HuH-7.5 (cell line): ENCODE results near the gene ZNF407.
A peak's percentile ranks its signal among the peaks of the same experiment; 100 is the strongest.

Experiments used
- DNase-seq: peaks from one replicate; pipeline ENCODE4 v3.0.0; 2011; ENCODE audit warnings: low spot score

ZNF407 gene

GRCh38 chr18:74589021-74589420, 8.6 kb upstream of the ZNF407 start:
- DNase-seq, result no peak

DNA sequence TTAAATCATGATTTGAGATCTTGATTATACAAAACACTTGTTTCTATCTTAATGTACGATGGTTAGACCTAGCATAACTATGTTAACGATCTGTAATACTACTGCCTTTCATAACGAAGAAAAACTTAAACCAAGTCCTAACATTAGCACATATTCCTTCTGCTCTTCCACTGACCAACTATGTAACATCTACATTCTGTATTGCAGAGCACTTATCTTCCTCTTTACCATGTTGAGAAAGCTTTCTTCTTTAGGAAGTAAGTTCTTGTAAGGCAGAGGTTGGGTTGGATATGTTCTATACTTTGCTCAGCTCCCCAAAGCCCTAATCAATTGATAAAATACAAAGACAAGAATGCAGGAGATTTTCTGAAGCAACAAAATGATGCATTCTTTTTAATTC, 7.9 kb upstream of the ZNF407 start:
- DNase-seq, result no peak

- no peak for DNase-seq
These were observed 7.0 kb upstream of the ZNF407 start for GRCh38 chr18:74590671-74591070.

DNA sequence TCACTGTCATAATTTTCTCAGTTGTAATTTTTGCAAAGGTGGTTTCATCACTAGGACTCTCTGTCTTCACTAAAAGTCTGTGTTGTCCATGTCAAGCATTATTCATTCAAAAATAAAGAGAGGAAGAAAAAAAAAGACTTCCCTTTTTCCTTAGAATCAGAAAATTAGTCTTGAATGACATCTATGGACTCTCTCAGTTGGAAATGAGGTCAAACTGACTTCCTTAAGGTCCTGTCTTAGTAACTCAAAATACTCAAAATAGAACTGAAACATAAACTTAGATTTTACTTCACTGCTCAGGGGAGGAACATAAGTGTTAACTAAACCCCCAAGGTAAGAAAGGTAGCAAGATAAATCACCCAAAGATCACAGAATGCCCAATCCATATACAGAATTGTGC, 2.2 kb upstream of the ZNF407 start:
- DNase-seq, result no peak

GRCh38 chr18:74597034-74597661, 522 bp upstream of the ZNF407 start:
- peak; percentile 23 for DNase-seq

- DNase-seq, result peak; percentile 36
These were observed 806 bp downstream of the ZNF407 start for GRCh38 chr18:74598350-74599001.

DNA sequence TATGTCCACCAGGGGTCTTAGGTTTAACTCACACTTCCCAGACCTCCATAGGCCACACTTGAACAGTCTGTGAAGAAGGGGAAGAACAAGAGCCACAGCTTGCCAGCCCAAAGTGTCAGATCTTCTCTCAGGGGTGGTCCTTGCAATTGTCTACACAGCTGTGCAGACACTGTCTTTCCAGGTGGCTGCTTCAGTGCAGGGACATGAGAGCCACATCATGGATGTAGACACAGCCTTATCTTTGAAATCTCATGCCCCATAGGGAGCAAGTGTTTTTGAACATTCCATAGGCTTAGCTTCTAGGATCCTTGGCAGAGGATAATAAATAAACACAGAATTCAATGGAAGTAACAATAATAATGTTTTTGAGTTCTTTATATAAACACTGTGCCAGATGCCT, 6.7 kb downstream of the ZNF407 start:
- DNase-seq, result no peak

DNA sequence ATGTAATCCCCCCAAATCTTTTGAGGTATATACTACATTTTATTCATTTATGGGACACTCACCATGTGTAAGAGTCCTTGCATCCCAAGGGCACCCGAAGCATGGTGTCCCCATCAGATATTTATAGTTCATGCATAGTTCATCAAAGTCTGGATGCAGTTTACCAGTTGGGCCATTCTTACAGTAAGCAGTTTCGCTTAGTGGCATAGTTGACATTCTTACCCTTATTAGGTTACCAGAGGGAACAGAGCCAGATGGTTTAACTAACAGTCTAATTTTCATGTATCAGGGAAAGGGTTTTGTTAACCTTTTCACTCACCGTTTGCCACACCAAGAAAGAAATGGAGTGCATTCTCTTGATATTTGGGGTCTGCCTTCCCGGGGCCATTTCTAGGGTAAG, 7.1 kb downstream of the ZNF407 start:
- DNase-seq, result no peak

DNA sequence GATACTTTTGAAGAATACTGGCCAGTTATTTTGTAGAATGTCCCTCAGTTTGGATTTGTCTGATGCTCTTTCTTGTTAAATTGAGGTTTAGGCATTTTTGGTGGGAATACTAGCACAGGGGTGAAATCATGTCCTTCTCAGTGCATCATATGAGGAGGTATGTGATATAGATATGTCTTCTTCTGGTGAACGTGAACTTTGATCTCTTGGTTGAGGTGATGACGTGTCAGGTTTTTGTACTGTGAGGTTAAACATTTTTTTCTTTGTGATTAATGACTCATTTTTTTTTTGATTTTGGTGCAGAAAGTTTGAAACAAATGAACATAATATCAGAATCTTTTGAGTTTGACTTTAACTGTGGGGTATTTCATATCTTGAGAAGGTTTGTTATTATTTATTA, 11.0 kb downstream of the ZNF407 start:
- DNase-seq, result no peak

GRCh38 chr18:74609535-74609934, 11.9 kb downstream of the ZNF407 start:
- DNase-seq, result no peak

GRCh38 chr18:74610051-74610615, 12.5 kb downstream of the ZNF407 start:
- DNase-seq, result no peak

GRCh38 chr18:74610860-74611259, 13.2 kb downstream of the ZNF407 start:
- DNase-seq, result no peak

GRCh38 chr18:74611765-74612164, 14.1 kb downstream of the ZNF407 start:
- no peak for DNase-seq

- DNase-seq, result no peak
These were observed 15.7 kb downstream of the ZNF407 start for GRCh38 chr18:74613381-74613780.

DNA sequence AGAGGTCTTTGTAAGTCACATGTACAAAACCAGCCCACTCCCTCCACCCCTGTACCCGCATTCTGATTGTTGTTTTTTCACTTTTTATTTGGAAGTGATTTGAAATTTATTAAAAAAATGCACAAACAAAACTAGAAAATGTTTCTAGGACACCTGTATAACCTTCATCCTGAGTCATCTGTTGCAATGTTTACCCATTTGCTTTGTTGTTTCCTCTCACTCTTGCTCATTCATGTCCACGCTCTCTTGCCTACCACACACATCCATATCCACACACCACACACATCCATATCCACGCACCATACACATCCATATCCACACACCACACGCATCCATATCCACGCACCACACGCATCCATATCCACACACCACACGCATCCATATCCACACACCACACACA, 18.8 kb downstream of the ZNF407 start:
- DNase-seq, result no peak

DNA sequence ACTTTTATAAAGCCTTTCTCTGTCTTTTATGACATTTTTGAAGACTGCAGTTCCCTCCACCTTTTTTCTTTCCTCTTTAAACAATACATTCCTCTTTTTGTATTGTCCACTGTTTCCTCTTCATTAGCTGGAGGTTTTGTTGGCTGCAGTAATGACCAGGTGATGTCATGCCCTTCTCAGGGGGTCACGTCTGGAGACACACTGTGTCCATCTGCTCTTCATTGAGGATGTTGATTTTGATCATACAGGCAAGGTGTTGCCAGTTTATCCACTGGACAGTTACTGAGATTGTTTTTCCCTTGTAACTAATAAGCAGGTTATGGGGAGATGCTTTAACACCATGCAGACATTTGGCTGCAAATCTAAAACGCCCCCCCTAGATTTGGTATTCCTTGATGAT, 19.8 kb downstream of the ZNF407 start:
- DNase-seq, result no peak

GRCh38 chr18:74622072-74622471, 24.4 kb downstream of the ZNF407 start:
- no peak for DNase-seq

- DNase-seq, result no peak
These were observed 25.6 kb downstream of the ZNF407 start for GRCh38 chr18:74623047-74623816.

- no peak for DNase-seq
These were observed 26.8 kb downstream of the ZNF407 start for GRCh38 chr18:74624466-74624865.

DNA sequence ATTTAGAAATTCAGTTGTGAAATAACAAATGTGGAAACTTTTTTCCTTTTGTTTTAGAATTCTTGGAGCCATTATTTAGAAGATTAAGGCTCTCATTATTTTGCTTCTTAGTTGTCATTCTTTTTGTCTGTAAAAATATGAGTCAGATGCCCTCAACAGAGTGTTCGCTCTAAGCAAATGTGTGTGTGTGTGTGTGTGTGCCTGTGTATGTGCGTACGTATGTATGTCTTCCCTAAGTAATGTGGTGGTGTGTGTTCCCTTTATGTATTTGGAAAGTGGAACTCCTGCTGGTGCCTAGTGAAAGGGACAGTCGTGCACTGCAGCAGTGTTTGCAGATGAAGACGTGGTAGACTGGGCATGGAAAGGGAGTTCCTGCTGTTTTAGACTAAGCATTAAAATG, 27.5 kb downstream of the ZNF407 start:
- no peak for DNase-seq

DNA sequence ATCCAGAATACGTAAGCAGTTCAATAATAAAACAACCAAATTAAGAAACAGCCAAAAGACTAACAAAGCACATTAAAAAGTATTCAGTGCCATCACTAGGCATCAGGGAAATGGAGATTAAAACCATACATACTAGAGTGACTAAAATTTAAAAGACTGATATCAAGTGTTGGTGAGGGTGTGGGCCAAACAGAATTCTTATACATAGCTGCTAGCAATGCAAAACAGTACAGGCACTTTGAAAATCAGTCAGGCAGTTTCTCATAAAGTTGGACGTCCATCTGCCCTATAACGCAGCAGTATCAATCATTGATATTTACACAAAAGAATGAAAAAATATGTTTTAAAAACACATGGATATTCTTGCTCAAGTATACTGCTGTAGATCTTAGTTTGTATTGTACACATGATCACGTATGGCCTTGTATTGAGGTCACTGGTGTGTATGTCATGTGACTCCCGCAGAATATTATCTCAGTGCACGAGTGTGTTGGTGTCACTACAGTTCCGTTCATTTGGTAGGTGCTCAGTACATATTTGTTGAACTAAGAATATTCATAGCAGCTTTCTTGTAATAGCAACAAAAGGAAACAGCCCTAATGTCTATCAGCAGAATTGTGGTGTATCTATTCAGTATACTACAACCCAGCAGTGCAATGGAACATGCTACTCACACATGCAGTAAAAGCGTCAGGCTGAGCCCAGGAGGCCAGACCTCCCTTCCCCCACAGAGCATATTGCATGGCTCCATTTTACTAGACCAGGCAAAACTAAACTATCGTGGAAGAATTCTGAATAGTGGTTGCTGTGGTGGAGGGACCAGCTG, 28.6 kb downstream of the ZNF407 start:
- DNase-seq, result no peak

DNA sequence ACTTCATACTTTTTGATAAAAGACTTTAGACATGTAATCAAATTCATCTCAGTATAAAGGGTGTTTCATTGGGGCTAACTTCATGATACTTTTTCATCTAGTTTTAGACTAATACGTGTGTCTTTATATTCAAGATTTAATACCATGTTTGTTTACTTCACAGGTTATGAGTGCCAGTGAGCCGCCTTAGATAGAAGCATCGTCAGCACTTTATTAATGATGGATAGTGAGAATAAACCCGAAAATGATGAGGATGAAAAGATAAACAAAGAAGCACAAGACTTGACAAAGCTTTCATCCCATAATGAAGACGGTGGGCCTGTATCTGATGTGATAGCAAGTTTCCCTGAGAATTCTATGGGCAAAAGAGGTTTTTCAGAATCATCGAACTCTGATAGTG, 33.1 kb downstream of the ZNF407 start:
- DNase-seq, result no peak
